CD14-positive monocyte (primary cell): Measurements from ENCODE around the gene FAM83F. TPM values are rescaled to one million over a fixed set of nuclear protein-coding genes. Genes with fewer than 3 reads are reported as not detected.
A peak's percentile ranks its signal among the peaks of the same experiment; 100 is the strongest.

Experiments used
- DNase-seq, 3 donors: peaks; one replicate each; pipeline ENCODE4 v3.0.0-alpha.2; 2011 to 2022
- H2AFZ ChIP-seq: 2 replicates; pipeline ENCODE4 v1.6.0; 2012; ENCODE audit warnings: mild to moderate bottlenecking, low read depth, low read length, inconsistent platforms; ENCODE audit not compliant: insufficient read depth, poor library complexity, severe bottlenecking
- H3K27ac ChIP-seq, 2 donors: 1 replicate in 1 of 2; 2 replicates in 1 of 2; pipeline ENCODE4 v1.5.1; 2012 to 2013; ENCODE audit warnings: low read length in 2 of 2, control low read depth in 1 of 2, inconsistent platforms in 1 of 2, low read depth in 1 of 2, mild to moderate bottlenecking in 1 of 2
- H3K27me3 ChIP-seq, 2 donors: one replicate each; pipeline versions ENCODE4 v1.6.0 to v1.6.1; 2011 to 2013; ENCODE audit warnings: low read length in 2 of 2; ENCODE audit not compliant: control insufficient read depth in 2 of 2, insufficient read depth in 2 of 2
- H3K36me3 ChIP-seq, 2 donors: replicated peaks in 1 of 2; 1 replicate in 1 of 2; 2 replicates in 1 of 2; pipeline versions ENCODE4 v1.5.1 to v1.6.1; 2012 to 2013; ENCODE audit warnings: low read length in 2 of 2, control low read depth in 1 of 2, inconsistent platforms in 1 of 2, mild to moderate bottlenecking in 1 of 2; ENCODE audit not compliant: insufficient read depth in 2 of 2, control insufficient read depth in 1 of 2
- H3K4me1 ChIP-seq, 2 donors: 1 replicate in 1 of 2; 2 replicates in 1 of 2; pipeline versions ENCODE4 v1.5.1 to v1.6.1; 2012 to 2013; ENCODE audit warnings: low read length in 2 of 2, control low read depth in 1 of 2, inconsistent platforms in 1 of 2, mild to moderate bottlenecking in 1 of 2, moderate library complexity in 1 of 2; ENCODE audit not compliant: insufficient read depth in 2 of 2, control insufficient read depth in 1 of 2
- H3K4me2 ChIP-seq: replicated peaks from 2 replicates; pipeline ENCODE3; 2012; ENCODE audit warnings: low read length, moderate library complexity, mild to moderate bottlenecking; ENCODE audit not compliant: poor library complexity, severe bottlenecking; ENCODE audit errors: extremely low read depth
- H3K4me3 ChIP-seq, 3 experiments: fragments of 200-600 bp in 1 of 3; sonication (generic) in 1 of 3; replicated peaks in 1 of 3; 1 replicate in 2 of 3; 2 replicates in 1 of 3; pipeline ENCODE4 v1.5.1; 2011 to 2013; ENCODE audit warnings: low read length in 3 of 3, mild to moderate bottlenecking in 3 of 3, control low read depth in 2 of 3, low read depth in 2 of 3, inconsistent platforms in 1 of 3, moderate library complexity in 1 of 3
- H3K79me2 ChIP-seq: 2 replicates; pipeline ENCODE4 v1.6.0; 2012; ENCODE audit warnings: mild to moderate bottlenecking, control low read depth, inconsistent platforms, low read length, moderate library complexity; ENCODE audit not compliant: insufficient read depth
- H3K9ac ChIP-seq: 2 replicates; pipeline ENCODE4 v1.6.0; 2017; ENCODE audit warnings: low read length, mild to moderate bottlenecking; ENCODE audit not compliant: insufficient read depth, poor library complexity, severe bottlenecking
- H3K9me3 ChIP-seq, 2 donors: replicated peaks in 1 of 2; 1 replicate in 1 of 2; 2 replicates in 1 of 2; pipeline versions ENCODE4 v1.5.1 to v1.6.1; 2012 to 2013; ENCODE audit warnings: low read length in 2 of 2, control low read depth in 1 of 2; ENCODE audit not compliant: control insufficient read depth in 1 of 2, insufficient read depth in 1 of 2
- H4K20me1 ChIP-seq: 2 replicates; pipeline ENCODE4 v1.6.0; 2012; ENCODE audit warnings: mild to moderate bottlenecking, low read length, control low read depth, moderate library complexity; ENCODE audit not compliant: insufficient read depth
- H3K27ac Mint-ChIP-seq, 7 donors: one replicate each; pipeline ENCODE4 v1.8.0; 2020; ENCODE audit warnings: mild to moderate bottlenecking in 7 of 7, mixed read lengths in 7 of 7, moderate library complexity in 6 of 7, inconsistent platforms in 2 of 7
- H3K27me3 Mint-ChIP-seq, 3 donors: one replicate each; pipeline ENCODE4 v1.8.0; 2021 to 2022; ENCODE audit warnings: low read depth in 3 of 3, mild to moderate bottlenecking in 3 of 3, mixed read lengths in 3 of 3, moderate library complexity in 3 of 3, inconsistent platforms in 1 of 3
- H3K36me3 Mint-ChIP-seq, 2 donors: one replicate each; pipeline ENCODE4 v1.8.0; 2020; ENCODE audit warnings: mixed read lengths in 2 of 2, inconsistent platforms in 1 of 2, mild to moderate bottlenecking in 1 of 2
- H3K4me1 Mint-ChIP-seq: one replicate; pipeline ENCODE4 v1.8.0; 2020; ENCODE audit warnings: mild to moderate bottlenecking, mixed read lengths
- H3K4me3 Mint-ChIP-seq, 2 donors: one replicate each; pipeline ENCODE4 v1.8.0; 2020; ENCODE audit warnings: mild to moderate bottlenecking in 2 of 2, mixed read lengths in 2 of 2, moderate library complexity in 1 of 2
- H3K9me3 Mint-ChIP-seq, 7 donors: one replicate each; pipeline ENCODE4 v1.8.0; 2020 to 2022; ENCODE audit warnings: mixed read lengths in 7 of 7, mild to moderate bottlenecking in 6 of 7, moderate library complexity in 6 of 7, inconsistent platforms in 2 of 7
- WGBS: methylation state at CpG from one replicate; pipeline ENCODE4 v1.1.5; 2013; ENCODE audit warnings: missing lambda C conversion rate; ENCODE audit not compliant: insufficient coverage; 5-methylcytosine and 5-hydroxymethylcytosine counted together
- intact Hi-C, 2 donors: fragments of 100-400 bp; cut with micrococcal nuclease; formaldehyde crosslinking; loops; one replicate each; pipeline versions ENCODE4 v1.15.0 to v1.15.1; 2023
- polyA plus RNA-seq, 3 donors: library from polyadenylated mRNA; depleted of rRNA in 1 of 3; unstranded in 2 of 3; stranded (reverse) in 1 of 3; fragments of 300-500 nt in 2 of 3; fragments of >200 nt in 1 of 3; fragmentation: Illumina TruSeq in 2 of 3; gene quantifications; 1 replicate in 2 of 3; 2 replicates in 1 of 3; pipeline ENCODE4 v1.2.3, GENCODE V29; 2012 to 2021
- TF ChIP-seq, protein P1 (sequence below): fragments of 200-600 bp; IDR thresholded peaks from one replicate; pipeline ENCODE4 v1.8.0; 2022; ENCODE audit warnings: antibody characterized with exemption, mild to moderate bottlenecking

Gene FAM83F
- polyA plus RNA-seq, 3 donors: 0.01 TPM; not detected in 2

DNA sequence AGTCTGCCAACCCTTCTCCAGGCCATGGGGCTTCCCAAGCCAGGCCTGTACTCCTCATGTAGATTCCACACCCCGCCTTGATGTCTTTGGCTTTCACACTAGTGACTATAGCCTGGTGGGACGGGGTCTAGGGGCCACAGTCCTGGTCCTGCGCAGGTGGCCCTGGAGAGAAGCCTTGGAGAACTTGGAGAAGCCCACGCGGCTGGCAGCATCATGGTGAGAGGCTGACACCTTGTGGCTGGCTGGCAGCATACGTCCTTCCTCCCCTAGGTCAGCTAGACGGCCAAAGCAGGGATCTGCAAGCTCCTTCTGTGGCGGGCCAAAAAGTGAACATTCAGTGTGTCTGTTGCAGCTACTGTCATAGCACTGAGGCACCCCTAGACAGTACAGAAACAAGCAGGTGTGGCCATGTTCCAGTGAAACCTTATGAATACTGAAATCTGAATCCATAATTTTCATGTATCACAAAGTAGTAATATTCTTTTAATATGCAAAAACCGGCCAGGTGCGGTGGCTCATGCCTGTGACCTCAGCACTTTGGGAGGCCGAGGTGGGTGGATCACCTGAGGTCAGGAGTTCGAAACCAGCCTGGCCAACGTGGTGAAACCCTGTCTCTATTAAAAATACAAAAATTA is 42.0 kb downstream of the FAM83F start:
- H3K36me3 ChIP-seq: no peaks in the 10 kb centered on the region
- H3K4me1 ChIP-seq: peaks cover 9 to 11% of the 10 kb centered on the region in 2 donors
- Mint-ChIP-seq H3K9me3 (no peaks in the 10 kb centered on the region), H3K4me1 (peaks cover 13% of the 10 kb centered on the region), H3K27ac (no peak overlapping the region), H3K4me3 (no peak overlapping the region), H3K36me3 (no peaks in the 10 kb centered on the region), H3K27me3 (peaks cover 2 to 8% (median 2%) of the 10 kb centered on the region in 3 donors)
- H3K79me2 ChIP-seq: no peaks in the 10 kb centered on the region
- H3K4me2 ChIP-seq: no peak overlapping the region
- no peak overlapping the region for H3K9ac ChIP-seq
- no peak overlapping the region for H3K4me3 ChIP-seq
- no peak overlapping the region for H2AFZ ChIP-seq
- no peaks in the 10 kb centered on the region for H3K27me3 ChIP-seq
- H3K27ac ChIP-seq: no peak overlapping the region
- WGBS: 7% methylated on average over 8 of the region's 13 CpGs
- intact Hi-C loops: no loop called here
- DNase-seq: peak; percentile 46 to 60 (median 59)
- H3K9me3 ChIP-seq: no peaks in the 10 kb centered on the region
- H4K20me1 ChIP-seq: no peaks in the 10 kb centered on the region
- TF ChIP-seq, protein P1, sequence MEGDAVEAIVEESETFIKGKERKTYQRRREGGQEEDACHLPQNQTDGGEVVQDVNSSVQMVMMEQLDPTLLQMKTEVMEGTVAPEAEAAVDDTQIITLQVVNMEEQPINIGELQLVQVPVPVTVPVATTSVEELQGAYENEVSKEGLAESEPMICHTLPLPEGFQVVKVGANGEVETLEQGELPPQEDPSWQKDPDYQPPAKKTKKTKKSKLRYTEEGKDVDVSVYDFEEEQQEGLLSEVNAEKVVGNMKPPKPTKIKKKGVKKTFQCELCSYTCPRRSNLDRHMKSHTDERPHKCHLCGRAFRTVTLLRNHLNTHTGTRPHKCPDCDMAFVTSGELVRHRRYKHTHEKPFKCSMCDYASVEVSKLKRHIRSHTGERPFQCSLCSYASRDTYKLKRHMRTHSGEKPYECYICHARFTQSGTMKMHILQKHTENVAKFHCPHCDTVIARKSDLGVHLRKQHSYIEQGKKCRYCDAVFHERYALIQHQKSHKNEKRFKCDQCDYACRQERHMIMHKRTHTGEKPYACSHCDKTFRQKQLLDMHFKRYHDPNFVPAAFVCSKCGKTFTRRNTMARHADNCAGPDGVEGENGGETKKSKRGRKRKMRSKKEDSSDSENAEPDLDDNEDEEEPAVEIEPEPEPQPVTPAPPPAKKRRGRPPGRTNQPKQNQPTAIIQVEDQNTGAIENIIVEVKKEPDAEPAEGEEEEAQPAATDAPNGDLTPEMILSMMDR: peak; percentile 78

GRCh38 chr22:40037320-40037719 is 42.6 kb downstream of the FAM83F start:
- Mint-ChIP-seq H3K27me3 (peaks cover 2 to 8% (median 2%) of the 10 kb centered on the region in 3 donors), H3K27ac (no peak overlapping the region), H3K36me3 (no peaks in the 10 kb centered on the region), H3K4me3 (no peak overlapping the region), H3K4me1 (peaks cover 16% of the 10 kb centered on the region), H3K9me3 (peaks cover 0 to under 1% (median 0%) of the 10 kb centered on the region in 7 donors)
- peaks cover 9 to 12% of the 10 kb centered on the region in 2 donors for H3K4me1 ChIP-seq
- no peaks in the 10 kb centered on the region for H3K27me3 ChIP-seq
- no peak overlapping the region for H3K4me3 ChIP-seq
- TF ChIP-seq, protein P1: no peak
- WGBS: 100% methylated on average over 2 of the region's 3 CpGs
- H2AFZ ChIP-seq: no peak overlapping the region
- H3K27ac ChIP-seq: no peak overlapping the region
- no peak overlapping the region for H3K4me2 ChIP-seq
- no peaks in the 10 kb centered on the region for H3K9me3 ChIP-seq
- no peaks in the 10 kb centered on the region for H4K20me1 ChIP-seq
- H3K79me2 ChIP-seq: no peaks in the 10 kb centered on the region
- no peak for DNase-seq
- intact Hi-C loops: no loop called here
- no peak overlapping the region for H3K9ac ChIP-seq
- H3K36me3 ChIP-seq: no peaks in the 10 kb centered on the region
